Stimulated activated naive B cell treated with anti-CD40 and anti-IgM and Interleukin-4, amounts not matched to agents 10 μg/mL and 1 μg/mL and 100 μg/mL, for 72 hours (primary cell): ENCODE measurements around the gene RSL1D1.
"Not testable (repeated sequence)": the region's sequence is repeated elsewhere in the genome, so short reads cannot be mapped to it uniquely, and the experiment has no call there.

Experiments used
- ATAC-seq, 2 donors: fragments of 150-1000 bp; cut with Tn5 transposase; replicated peaks; 2 replicates each; pipeline ENCODE4 v1.10.0; 2021; ENCODE audit warnings: moderate library complexity in 1 of 2
- DNase-seq: peaks from one replicate; pipeline ENCODE4 v3.0.0; 2021
- H3K27ac Mint-ChIP-seq: one replicate; pipeline ENCODE4 v1.8.0; 2022; ENCODE audit warnings: mild to moderate bottlenecking, mixed read lengths
- H3K27me3 Mint-ChIP-seq, 2 donors: one replicate each; pipeline ENCODE4 v1.8.0; 2022; ENCODE audit warnings: mixed read lengths in 2 of 2
- H3K36me3 Mint-ChIP-seq, 2 donors: one replicate each; pipeline ENCODE4 v1.8.0; 2022; ENCODE audit warnings: mixed read lengths in 2 of 2, mild to moderate bottlenecking in 1 of 2
- H3K4me1 Mint-ChIP-seq, 2 donors: one replicate each; pipeline ENCODE4 v1.8.0; 2022; ENCODE audit warnings: mixed read lengths in 2 of 2, mild to moderate bottlenecking in 1 of 2
- H3K4me3 Mint-ChIP-seq, 2 donors: one replicate each; pipeline ENCODE4 v1.8.0; 2022; ENCODE audit warnings: mild to moderate bottlenecking in 2 of 2, mixed read lengths in 2 of 2, moderate library complexity in 1 of 2
- H3K9me3 Mint-ChIP-seq, 2 donors: one replicate each; pipeline ENCODE4 v1.8.0; 2022; ENCODE audit warnings: mixed read lengths in 2 of 2, mild to moderate bottlenecking in 1 of 2

The RSL1D1 gene

DNA sequence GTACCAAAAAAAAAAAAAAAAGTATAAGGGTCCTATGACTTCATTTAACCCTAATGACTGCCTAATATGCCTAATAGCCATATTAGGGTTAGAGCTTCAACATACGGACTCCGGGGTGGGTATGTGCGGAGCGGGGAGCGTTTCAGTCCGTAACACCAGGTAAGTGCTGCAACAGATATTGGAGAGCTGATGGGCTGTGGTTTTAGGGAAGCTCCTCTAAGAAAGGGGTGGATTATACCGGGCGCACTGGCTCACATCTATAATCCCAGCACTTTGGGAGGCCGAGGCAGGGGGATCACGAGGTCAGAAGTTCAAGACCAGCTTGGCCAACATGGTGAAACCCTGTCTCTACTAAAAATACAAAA, 52.3 kb downstream of the RSL1D1 start:
- H3K36me3 Mint-ChIP-seq: peaks cover 28 to 29% of the 10 kb centered on the region in 2 donors
- H3K4me1 Mint-ChIP-seq: peaks cover 45 to 62% of the 10 kb centered on the region in 2 donors
- no peaks in the 10 kb centered on the region for H3K9me3 Mint-ChIP-seq
- DNase-seq (no peak), ATAC-seq (no peak)
- H3K27me3 Mint-ChIP-seq: no peaks in the 10 kb centered on the region
- H3K27ac Mint-ChIP-seq: peak overlapping the region; percentile 77
- H3K4me3 Mint-ChIP-seq: peak overlapping the region; percentile 89 to 93

DNA sequence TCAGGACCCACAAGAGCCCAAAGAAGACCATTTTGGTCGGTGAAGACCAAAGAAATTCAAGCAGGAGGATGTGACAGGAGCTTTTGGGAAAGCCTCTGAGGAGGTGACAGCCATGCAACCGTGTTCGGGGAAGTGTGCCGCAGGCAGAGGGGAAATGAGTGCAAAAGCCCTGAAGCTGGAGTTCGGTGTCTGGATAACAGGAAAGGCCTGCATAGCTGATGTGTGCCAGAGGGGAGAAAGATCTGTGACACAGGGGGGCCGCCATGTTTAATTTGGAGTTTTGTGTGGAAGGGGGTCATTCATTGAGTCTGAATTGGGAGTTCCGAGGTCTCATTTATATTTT, 53.4 kb downstream of the RSL1D1 start:
- no peak for DNase-seq
- peaks cover 48 to 71% of the 10 kb centered on the region in 2 donors for H3K4me1 Mint-ChIP-seq
- H3K9me3 Mint-ChIP-seq: no peaks in the 10 kb centered on the region
- peak overlapping the region; percentile 93 for H3K27ac Mint-ChIP-seq
- H3K36me3 Mint-ChIP-seq: peaks cover 30 to 33% of the 10 kb centered on the region in 2 donors
- peak overlapping the region; percentile 89 to 93 for H3K4me3 Mint-ChIP-seq
- H3K27me3 Mint-ChIP-seq: no peaks in the 10 kb centered on the region
- no peak for ATAC-seq

DNA sequence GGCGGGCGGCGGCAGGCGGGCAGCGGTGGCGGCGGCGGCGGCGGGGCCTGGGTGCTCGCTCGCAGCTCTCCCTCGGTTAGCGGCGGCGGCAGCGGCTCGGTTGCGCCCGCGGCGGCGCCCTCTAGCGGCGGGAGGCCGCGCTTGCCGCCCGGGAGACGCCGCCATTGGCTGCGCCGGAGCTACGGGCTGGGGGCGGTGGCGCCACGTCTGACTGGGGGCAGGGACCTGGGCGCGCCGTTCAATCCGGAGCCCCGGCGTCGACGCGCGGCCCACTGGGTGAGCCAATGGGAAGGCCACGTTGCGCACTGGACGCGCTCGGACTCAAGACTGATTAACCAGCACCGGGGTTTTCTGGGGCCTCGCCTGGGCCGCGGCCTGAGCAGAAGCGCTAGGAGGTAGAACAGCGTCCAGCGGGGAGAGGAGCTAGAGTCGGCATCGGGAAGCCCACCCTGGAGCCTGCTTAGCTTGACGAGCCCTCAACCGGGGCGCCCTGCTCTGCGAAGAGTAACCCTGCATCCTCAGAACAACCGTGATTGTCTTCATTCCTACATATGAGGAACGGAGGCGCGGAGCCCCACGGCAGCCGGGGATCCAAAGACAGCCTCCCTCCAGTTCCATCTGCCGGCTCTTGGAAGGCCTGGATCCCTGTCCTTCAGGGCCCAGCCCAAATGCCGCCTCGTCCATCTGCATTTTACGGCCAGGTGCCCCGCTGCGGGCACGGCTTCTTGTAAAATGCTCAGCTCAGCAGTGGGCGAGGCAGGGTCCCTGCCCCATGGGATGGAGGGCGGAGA, 54.0 kb downstream of the RSL1D1 start, which contains the start of gene ZC3H7A:
ZC3H7A (minus strand) TSS at position 93 of the 791 bp plus-strand sequence. CDS start 14,904 bp downstream, outside the sequence.
- DNase-seq: peak; percentile 94
- peak within 1 kb of the TSS; percentile 96 for H3K27ac Mint-ChIP-seq
- peaks cover 30 to 33% of the 10 kb centered on the region in 2 donors for H3K36me3 Mint-ChIP-seq
- peak within 1 kb of the TSS; percentile 89 to 93 for H3K4me3 Mint-ChIP-seq
- H3K9me3 Mint-ChIP-seq: no peaks in the 10 kb centered on the region
- no peaks in the 10 kb centered on the region for H3K27me3 Mint-ChIP-seq
- peaks cover 52 to 77% of the 10 kb centered on the region in 2 donors for H3K4me1 Mint-ChIP-seq
- peak; percentile 96 to 98 for ATAC-seq

DNA sequence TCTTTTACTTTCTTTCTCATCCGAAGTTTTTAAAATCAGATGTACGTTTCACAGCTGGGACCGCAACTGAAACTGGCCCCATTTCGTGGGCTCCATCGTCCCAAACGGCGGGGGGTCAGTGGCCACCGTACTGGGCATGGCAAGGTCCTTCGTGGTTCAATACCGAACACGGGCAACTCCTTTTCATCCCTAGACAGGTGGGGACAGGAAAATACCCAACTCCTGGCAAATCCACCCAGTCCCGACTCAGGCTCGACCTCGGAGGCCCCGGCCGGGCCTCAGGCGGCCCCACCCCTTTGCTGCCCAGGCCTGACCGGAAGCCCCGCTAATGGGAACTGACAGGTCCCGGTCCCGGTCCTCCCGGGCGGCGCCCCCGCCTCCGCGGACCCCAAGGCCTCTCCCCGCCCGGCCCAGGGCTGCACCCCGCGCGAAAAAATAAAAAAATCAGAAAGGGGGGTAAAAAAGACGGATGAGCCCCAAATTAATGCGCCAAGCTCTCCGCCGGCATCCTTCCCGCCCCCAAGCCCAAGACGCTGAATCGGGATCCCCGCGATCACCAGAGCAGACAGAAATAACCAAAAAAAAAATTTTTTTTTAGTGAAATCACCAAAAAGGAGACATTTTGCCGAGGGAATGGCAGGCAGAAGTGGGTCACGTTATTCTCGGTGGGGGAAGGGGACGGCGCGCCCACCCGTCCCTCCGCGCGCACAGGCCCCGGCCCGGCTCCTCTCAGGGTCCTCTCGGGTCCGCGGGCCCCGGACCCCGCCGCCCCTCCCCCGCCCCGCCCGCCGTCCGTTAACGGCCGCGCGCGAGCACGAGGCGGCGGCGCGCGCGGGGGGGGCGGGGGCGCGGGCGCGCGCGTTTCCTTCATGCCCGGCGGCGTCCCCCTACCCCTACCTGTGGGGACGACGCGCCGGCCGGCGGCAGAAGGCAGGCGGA, 54.8 kb downstream of the RSL1D1 start:
- Mint-ChIP-seq H3K4me1 (peaks cover 49 to 82% of the 10 kb centered on the region in 2 donors), H3K9me3 (no peaks in the 10 kb centered on the region), H3K27me3 (no peaks in the 10 kb centered on the region), H3K27ac (peak overlapping the region; percentile 96), H3K4me3 (peak overlapping the region; percentile 83 to 90), H3K36me3 (peaks cover 28 to 30% of the 10 kb centered on the region in 2 donors)
- peak; percentile 1 to 20 for ATAC-seq
- no peak for DNase-seq

DNA sequence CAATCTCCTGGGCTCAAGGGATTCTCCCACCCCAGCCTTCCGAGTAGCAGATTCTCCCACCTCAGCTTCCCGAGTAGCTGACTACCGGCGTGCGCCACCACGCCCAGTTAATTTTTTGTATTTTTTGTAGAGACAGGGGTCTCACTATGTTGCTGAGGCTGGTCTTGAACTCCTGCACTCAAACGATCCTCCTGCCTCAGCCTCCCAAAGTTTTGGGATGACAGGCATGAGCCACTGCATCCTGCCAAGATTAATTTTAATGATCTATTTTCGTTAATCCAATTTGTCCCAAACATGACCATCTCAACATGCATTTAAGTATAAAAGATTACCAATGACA, 55.5 kb downstream of the RSL1D1 start:
- H3K27me3 Mint-ChIP-seq: no peaks in the 10 kb centered on the region
- H3K27ac Mint-ChIP-seq: peak overlapping the region; percentile 96
- H3K4me3 Mint-ChIP-seq: peak overlapping the region; percentile 83 to 90
- H3K36me3 Mint-ChIP-seq: peaks cover 31 to 34% of the 10 kb centered on the region in 2 donors
- DNase-seq (no peak), ATAC-seq (no peak)
- peaks cover 52 to 86% of the 10 kb centered on the region in 2 donors for H3K4me1 Mint-ChIP-seq
- H3K9me3 Mint-ChIP-seq: no peaks in the 10 kb centered on the region

DNA sequence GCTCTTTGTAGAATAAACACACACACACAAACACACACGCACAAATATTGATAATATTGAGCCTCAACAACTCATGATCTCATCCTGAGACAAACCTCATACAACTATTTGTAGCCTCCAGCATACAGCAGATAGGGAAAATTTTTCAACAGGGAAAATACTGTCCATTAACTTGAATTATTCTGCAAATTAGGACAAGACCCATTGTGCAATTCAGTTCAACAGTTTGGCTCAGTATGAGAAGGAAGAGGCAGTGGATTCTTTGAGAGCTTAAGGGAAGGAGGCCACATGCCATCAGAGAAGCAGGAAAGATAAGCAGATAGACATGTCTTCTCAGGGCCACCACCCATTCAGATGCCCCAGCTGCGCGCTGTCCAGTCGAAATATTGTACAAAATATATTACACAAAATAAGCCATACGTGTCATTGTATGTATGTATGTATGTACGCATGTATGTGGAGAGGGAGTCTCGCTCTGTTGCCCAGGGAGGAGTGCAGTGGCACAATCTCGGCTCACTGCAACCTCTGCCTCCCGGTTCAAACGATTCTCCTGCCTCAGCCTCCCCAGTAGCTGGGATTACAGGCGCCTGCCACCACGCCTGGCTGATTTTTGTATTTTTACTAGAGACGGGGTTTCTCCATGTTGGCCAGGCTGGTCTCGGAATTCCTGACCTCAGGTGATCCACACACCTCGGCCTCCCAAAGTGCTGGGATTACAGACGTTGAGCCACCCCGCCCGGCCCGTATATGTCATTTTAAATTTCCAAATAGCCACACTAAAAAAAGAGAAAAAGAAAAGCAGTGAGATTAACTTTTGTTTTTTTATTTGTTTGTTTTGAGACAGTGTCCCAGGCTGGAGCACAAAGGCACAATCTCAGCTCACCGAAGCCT, 56.1 kb downstream of the RSL1D1 start:
- no peak for ATAC-seq
- Mint-ChIP-seq H3K27me3 (no peaks in the 10 kb centered on the region), H3K36me3 (peaks cover 32 to 34% of the 10 kb centered on the region in 2 donors), H3K4me3 (peak overlapping the region; percentile 83 to 90), H3K9me3 (no peaks in the 10 kb centered on the region), H3K27ac (peak overlapping the region; percentile 96), H3K4me1 (peaks cover 51 to 84% of the 10 kb centered on the region in 2 donors)
- no peak for DNase-seq

DNA sequence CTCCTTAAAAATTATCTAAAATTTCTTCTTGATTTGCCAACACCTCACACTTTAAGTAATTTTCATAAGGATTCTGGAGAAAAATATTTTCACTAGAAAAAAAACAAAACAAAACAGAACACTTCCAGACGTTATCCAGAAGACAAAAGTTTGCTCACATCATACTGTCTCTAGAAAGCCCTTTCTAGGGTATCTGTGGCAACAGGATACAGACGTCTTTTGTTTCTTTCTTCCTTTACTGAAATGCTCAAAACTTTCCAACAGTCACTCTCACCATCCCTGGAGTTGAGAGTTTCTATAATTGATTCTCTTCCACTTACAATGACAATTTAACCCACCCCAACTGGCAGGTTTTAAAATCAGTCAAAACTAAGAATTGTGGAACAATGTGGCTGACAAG, 56.9 kb downstream of the RSL1D1 start:
- Mint-ChIP-seq H3K27me3 (no peaks in the 10 kb centered on the region), H3K36me3 (peaks cover 32 to 33% of the 10 kb centered on the region in 2 donors), H3K27ac (peak overlapping the region; percentile 80), H3K4me1 (peaks cover 45 to 79% of the 10 kb centered on the region in 2 donors), H3K9me3 (no peaks in the 10 kb centered on the region), H3K4me3 (peak overlapping the region; percentile 83 to 90)
- no peak for DNase-seq
- ATAC-seq: no peak

DNA sequence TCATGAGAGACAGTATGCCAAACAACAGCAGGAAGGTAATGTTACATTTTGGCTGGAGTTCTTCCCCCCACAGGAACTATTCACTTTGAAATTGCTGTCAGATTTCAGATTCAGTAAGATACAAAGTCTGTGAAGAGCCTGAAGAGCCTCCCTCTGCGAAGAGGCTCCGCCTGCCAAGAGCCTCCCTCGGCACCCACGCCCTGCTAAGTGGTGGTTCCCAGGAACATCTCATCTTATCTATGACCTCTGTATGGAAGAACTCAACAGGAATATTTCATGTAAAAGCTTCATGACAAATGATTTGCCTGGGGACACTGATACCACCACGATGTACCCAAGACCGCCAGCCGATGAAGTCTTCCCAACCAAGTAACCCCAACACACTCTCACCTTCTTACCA, 57.5 kb downstream of the RSL1D1 start:
- no peak for DNase-seq
- Mint-ChIP-seq H3K27me3 (no peaks in the 10 kb centered on the region), H3K4me3 (no peak overlapping the region), H3K36me3 (peaks cover 32 to 33% of the 10 kb centered on the region in 2 donors), H3K27ac (peak overlapping the region; percentile 47), H3K9me3 (no peaks in the 10 kb centered on the region), H3K4me1 (peaks cover 38 to 73% of the 10 kb centered on the region in 2 donors)
- ATAC-seq: no peak

DNA sequence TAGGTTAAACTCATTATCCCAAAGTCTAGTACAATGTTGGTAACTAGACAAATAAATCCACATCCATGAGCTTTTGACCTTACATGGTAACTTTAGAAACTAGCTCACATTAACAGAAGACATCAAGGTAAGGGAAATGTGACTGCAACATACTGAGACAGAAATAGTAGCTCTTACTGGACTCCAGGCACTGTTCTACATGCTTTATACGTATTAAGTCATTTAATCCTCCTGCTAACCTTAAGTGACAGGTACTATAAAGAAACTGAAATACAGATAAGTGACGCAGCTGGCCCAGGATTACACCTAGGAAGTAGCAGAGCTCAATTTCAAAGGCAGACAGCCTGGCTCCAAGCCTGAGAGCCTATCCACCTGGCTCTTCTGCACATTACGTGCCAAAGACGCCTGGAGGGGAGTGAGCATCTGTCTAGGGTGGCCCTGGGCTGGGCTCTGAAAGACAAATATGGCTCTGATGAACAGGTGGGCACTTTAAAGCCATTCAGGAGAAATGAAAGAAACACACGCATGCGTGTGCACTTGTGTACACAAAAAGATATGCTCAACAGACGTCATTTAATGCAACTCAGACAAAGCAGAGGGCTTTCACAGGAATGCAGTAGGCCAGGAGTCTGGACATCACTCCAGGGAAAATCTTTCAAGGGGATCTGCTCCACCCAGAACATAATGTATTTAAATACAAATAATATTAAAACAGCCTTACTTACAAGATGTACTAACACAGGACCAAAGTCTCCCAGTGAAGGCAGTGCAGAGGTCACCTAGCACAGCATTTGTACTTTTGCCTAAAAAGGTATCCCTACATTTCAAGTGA, 58.7 kb downstream of the RSL1D1 start:
- H3K9me3 Mint-ChIP-seq: no peaks in the 10 kb centered on the region
- no peaks in the 10 kb centered on the region for H3K27me3 Mint-ChIP-seq
- H3K27ac Mint-ChIP-seq: peak overlapping the region; percentile 42
- H3K4me3 Mint-ChIP-seq: no peak overlapping the region
- no peak for DNase-seq
- H3K4me1 Mint-ChIP-seq: peaks cover 35 to 67% of the 10 kb centered on the region in 2 donors
- H3K36me3 Mint-ChIP-seq: peaks cover 32% of the 10 kb centered on the region in 2 donors
- no peak for ATAC-seq

DNA sequence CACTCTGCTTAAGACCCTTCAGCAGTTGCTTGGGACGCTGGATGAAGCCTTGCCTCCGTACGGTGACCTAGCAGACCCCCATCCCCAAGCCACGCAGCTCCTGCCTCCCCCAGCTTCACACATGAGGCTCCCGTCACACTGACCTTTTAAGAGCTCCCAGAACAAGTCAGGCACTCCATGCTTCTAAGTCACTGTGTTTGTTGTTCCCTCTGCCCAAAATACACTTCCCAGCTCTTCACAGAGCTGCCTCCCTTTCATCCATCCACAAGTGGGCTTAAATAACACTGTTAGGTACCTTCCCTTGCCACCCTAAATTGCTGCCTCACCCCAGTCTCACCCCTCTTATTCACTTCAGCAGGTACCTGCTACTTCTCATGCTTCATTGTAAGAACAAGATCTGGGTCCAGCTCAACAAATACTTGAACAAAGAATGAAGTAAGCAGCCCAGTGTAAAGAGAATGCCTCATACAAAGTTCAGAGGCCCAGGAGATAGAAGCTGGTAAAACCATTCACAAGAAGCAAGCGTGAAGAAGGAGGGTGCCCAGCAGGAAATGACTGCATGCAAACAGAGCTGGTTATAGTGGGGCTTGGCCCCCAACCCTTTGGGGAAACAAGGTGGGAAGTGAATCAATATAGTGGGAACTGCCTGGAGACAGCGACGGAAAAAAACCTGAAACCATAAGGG, 60.1 kb downstream of the RSL1D1 start:
- DNase-seq: no peak
- no peaks in the 10 kb centered on the region for H3K27me3 Mint-ChIP-seq
- H3K36me3 Mint-ChIP-seq: peaks cover 36 to 37% of the 10 kb centered on the region in 2 donors
- no peak overlapping the region for H3K4me3 Mint-ChIP-seq
- peak overlapping the region; percentile 63 for H3K27ac Mint-ChIP-seq
- no peaks in the 10 kb centered on the region for H3K9me3 Mint-ChIP-seq
- ATAC-seq: no peak
- peaks cover 43 to 78% of the 10 kb centered on the region in 2 donors for H3K4me1 Mint-ChIP-seq

DNA sequence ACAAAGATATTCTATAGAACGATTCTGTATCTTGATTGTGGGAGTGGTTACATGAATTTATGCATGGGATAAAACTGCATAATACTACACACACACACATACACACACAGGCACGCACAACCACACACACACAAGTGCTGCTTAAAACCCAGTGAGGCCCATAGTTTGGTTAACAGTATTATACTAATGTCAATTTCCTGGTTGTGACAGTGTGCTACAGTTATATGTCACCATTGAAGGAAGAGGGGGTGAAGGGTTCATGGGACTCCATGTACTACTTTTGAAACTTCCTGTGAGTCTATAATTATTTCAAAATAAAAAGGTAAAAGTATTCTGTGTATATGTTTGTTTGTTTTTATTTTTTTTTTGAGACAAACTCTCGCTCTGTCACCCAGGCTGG, 62.4 kb downstream of the RSL1D1 start:
- Mint-ChIP-seq H3K9me3 (no peaks in the 10 kb centered on the region), H3K27me3 (no peaks in the 10 kb centered on the region), H3K36me3 (peaks cover 18 to 24% of the 10 kb centered on the region in 2 donors), H3K27ac (no peak overlapping the region), H3K4me3 (no peak overlapping the region), H3K4me1 (peaks cover 34 to 78% of the 10 kb centered on the region in 2 donors)
- no peak for DNase-seq
- ATAC-seq: no peak

DNA sequence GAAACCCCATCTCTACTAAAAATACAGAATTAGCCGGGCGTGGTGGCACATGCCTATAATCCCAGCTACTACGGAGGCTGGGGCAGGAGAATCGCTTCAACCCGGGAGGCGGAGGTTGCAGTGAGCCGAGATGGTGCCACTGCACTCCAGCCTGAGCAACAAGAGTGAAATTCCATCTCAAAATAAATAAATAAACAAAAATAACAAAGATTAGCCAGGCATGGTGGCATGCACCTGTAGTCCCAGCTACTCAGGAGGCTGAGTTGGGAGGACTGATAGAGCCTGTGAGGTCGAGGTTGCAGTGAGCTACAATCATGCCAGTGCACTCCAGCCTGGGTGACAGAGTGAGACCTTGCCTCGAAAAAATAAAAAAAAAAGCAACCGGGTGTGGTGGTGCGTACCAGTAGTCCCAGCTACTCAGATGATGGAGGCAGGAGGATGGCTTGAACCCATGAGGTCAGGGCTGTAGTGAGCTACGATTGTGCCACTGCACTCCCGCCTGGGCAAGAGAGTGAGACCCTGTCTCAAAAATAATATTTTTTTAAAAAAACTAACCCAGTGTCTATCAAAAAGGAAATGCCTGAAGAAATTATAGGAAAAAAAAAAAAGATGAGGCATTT, 66.3 kb downstream of the RSL1D1 start:
- H3K9me3 Mint-ChIP-seq, DNase-seq, ATAC-seq, H3K27me3 Mint-ChIP-seq: not testable (repeated sequence)
- peak overlapping the region; percentile 83 for H3K27ac Mint-ChIP-seq
- peak overlapping the region; percentile 36 to 47 for H3K4me3 Mint-ChIP-seq
- peaks cover 12 to 22% of the 10 kb centered on the region in 2 donors for H3K36me3 Mint-ChIP-seq
- H3K4me1 Mint-ChIP-seq: peaks cover 38 to 79% of the 10 kb centered on the region in 2 donors
